NCI-H2107 treated with DMSO at 0.1 percent for 48 hours (cell line): ENCODE results near the gene PPARA.

Source experiments
- DNase-seq: peaks from one replicate; lab custom pipeline; 2025; ENCODE audit not compliant: unreplicated experiment; lab: John Stamatoyannopoulos, UW

The PPARA gene

DNA sequence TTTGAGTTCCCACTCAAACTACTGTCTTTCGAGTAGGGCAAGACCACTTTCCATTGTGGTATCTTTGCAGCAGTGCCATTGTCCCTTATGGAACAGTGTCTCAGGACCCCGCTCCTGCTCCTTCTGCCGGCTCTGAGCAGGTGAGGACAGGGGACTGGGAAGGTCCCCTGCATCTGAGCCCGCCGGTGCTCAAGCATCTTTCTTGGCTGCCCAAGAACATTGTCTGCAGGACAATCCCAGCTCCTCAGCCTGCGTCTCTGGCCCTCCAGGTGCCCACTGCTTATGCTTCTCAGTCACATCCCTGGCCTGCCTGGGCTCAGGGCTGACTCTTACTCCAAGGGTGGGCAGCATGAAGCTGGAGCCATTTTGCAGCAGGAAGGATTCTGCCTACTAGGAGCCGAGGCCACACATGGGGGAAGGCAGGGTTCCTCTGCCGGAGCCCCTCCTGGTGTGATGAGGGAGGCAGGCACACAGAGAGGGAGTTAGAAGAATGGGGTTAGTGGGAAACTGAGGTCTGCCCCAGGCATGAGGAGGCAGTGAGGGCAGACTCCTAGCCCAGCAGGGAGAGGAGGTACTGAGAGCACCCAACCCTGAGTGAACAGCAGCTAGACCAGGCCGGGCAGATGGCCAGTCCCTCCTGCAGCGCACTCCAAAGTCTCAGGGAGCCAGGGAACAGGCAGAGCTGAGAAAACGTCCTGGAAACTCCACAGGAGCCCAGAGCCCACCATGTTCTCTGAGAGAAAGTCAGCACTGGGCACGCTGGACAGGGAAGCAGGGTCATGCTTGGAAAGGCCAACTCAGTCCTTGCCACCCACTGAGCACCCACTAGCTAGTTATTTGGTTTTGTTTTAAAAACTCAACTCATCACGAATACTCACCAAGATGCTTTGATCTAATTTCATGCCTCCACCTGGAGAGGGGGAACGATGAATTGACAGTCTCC, 7.5 kb upstream of the PPARA start:
- DNase-seq: no peak

DNA sequence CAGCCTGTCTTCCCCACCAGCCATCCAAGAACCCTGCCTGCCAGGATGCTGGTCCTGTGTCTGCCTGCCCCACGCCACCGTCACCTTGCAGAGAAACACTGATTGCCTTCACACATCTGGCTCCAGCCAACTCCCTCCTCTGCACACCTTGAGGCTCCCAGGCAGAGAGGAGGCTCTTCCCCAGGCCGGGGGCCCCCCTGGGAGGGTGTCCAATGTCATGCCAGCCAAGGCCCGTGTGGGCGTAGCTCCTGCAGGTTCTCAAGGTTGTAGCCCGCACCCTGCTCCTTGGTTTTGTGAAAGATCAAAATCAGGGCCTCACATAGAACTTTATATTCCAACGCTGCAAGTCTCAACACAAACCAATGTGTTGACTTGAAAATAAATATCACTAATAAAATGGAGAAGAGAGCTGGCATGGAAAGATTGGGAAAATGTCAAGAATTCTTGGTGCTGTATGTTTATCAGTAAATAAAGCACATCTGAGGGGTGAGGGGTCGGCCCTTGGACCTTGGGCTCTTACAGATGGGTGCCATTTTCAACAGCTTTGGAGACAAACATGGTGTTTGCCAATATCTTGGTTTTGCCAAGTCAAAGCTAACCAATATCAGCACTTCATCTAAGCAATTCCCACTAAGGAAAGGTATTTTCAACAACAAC, 6.7 kb upstream of the PPARA start:
- DNase-seq: no peak

DNA sequence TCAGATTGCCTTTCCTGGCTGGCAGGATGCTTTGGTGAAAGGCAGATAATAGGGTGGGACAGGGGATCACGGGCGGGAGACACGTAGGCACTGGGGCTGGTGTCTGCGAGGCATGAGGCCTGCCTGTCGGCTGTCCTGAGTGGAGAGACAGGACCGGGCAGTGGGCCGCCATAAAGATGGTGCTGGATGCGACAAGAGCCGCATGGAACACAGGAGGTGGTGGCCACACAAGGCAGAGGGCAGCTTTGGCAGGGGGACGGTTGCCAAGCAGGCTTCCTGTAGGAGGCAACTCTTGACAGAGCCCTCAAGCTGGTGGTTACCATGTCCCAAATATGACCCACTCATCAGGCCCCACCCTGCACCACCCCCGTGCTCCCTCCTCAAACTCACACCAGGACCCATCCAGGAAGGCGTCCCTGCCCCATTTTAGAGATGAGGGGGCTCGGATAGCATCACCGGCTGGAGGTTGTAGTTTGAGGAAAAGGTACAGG, 4.9 kb upstream of the PPARA start:
- no peak for DNase-seq

DNA sequence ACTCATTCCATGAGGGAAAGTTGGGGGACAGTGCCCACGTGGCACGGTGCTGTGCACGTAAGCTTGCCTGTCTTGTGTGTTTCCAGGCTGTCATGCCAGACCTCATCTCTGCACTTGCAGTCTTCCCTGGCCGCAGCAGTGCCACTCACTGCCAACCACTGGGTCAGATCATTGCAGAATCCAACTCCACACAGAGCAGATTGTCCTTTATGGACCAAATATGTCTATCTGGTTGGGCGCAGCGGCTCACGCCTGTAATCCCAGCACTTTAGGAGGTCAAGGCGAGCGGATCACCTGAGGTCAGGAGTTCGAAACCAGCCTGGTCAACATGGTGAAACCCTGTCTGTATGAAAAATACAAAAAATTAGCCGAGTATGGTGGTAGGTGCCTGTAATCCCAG, 4.4 kb upstream of the PPARA start:
- no peak for DNase-seq

DNA sequence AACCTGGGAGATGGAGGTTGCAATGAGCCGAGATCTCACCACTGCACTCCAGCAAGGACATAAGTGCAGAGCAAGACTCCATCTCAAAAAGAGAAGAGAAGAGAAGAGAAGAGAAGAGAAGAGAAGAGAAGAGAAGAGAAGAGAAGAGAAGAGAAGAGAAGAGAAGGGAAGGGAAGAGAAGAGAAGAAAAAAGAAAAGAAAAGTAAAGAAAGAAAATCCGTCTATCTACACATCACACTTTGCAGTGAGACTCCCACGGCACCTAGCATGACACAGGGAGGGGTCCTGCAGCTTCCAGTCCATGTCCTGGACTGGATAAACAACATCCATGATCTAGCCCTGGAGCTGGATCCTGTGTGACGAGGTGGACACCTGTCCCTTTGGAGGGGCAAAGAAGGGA, 4.0 kb upstream of the PPARA start:
- DNase-seq: no peak

DNA sequence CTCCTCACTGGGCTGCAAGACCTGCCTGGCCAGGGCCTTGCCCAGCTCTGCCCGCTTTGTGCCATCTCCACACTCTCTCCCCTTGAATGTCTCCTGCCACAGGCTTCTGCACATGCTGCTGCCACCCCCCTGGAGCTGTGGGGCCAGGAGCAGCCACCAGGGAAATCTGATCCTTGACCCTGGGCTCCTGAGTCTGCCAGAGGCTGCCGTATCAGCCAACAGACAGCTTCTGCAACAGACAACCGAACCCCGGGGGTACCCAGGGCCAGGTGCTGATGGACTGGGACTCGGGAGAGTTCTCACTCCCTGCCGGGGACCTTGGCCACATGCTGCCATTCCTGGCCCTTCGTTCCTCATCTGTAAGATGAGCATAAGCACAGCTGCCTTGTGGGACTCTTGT, 3.3 kb upstream of the PPARA start:
- no peak for DNase-seq

DNA sequence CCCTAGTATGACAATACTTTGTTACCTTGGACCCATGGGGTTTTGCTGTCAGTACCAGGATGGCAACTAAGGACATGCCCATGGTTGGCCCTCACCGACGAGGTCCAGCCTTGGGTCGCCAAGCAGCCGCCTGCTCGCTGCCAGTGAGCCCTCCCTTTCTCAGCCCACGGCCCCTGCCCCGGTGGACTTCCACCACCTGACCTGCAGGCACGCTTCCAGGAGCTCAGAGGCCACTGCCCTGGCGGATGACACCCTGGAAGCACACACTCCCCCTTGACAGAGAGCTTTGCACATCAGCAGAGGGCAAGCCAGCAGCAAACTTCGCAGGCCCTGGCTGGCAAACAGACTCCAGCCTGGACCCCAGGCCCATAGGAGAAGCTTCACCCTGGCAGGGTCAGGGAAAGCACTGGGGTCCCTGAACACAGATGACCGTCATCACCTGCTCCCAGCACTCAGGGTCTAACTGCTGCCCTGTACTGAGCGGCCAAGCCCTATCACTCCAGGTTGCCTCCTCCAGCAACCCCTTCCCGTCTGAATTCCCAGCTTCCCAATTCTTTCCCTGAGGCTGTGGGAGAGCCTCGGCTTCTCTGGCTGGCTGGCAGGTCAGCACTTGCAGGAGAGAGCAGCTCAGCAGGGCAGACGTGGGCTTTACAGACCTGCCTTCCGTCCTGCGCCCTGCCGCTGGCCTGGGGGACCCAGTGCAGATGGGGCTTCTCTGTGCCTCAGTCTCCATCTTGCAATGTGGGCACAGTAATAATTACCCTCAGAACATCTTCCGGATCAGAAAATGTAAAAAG, 2.7 kb upstream of the PPARA start:
- no peak for DNase-seq

DNA sequence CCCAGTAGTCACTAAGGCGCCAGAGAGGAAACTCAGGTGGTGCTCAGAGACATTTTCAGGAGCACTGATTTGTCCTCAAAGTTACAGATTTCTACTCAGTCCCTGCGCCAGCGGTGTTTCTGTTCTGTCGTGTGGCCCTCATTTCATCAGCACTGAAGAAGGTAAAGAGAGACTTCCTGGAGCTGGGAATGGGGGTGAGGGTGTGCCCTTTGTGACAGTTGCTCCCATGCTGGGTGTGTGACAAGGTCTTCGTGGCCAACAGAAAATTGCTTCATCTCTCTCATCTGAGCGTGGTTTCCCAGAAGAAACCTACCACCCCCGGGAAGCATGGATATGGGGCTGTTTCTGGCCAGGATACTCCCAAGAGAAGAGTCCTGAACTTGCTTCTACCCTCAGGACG, 2.0 kb upstream of the PPARA start:
- DNase-seq: no peak

DNA sequence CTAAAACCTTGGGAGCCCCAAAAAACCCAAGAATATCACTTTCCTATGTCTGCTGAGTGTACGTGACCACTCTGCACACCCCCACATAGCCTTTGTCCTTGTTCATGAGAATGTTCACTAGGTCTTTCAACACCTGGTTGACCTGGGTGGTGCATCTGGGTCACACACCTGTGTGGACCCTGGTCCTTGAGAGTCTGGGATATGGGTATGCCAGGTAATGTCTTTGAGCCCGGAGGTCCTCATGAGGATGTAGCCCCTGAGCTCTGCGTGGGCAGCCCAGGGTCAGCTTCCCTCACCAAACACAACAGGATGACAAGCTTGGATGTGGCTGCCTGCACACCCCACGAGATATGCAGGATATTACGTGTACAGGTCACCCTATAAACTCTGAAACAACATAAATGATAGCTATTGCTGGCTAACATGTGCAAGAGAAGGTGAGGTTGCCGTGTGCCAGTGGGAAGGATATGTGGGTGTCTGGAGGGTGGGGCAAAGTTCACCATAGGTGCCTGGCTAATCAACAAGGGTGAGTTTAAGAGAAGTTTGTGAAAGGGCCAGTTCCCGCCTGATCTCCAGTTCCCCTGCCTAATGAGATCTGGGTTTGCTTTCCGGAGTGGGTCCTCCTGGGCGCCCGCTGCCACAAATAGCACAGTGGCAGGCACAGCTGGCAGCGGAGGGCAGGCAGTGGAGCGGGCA, 1.4 kb upstream of the PPARA start:
- DNase-seq: no peak

DNA sequence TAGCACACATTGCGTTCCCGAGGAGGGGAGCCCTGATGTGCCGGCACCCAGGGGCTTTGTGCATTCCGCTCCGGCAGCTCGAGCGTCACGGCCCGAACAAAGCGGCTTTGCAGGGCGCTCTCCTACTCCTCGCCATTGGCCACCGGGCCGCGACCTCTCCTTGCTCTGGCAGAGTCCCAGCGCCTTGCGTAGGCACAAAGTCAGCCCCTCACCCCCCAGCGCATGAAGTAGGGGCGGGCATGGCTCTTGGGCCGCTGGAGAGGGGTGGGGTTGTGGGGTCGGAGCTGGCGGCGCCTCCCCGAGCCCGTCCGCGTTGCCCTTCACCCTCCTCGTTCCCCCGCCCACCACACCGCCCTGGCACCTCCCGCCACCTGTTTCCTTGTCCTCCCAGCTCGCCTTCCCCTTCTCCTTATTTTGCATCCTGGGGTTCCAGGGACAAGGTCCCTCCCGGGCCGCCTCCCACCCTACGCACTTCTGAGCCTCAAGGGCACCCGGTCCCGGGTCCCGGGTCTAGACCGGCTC, 753 bp upstream of the PPARA start:
- DNase-seq: no peak

DNA sequence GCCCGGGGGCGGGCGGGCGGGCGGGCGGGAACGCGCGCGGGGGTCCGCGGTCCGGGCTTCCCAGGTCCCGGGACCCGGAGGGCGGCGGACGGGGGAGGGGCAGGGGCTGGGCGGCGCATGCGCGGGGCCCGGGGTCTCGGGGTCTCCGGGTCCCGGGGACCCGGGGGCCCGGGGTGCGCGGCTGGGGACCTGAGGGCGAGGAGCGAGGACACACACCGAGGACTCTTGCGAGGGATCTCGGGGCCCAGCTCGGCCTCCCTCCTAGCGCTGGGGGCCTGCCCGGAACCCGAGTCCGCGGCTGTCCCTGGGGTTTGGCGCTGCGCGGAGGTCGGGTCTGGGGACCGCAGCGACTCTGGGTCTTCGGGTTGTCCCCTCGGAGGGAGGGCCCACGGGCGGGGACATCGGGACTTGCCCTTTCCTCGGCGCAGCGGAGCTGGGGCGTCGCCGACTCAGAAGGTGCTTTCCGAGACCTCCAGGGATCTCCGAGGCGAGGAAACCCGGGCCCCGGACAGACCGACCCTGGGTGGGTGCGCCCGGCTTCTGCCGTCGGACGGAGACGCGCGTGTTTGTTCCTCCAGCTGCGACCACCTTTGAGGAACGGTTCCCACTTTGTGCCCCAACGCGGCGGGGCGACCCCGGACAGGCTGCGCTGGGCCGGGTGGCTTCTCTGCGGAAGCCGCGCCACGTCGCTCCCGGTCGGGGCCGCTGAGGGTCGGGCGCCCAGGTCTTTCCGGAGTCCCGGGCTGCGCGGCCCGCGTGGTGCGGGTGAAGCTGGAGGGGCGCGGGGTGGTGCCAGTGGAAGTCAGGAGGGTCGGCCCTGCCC, 540 bp downstream of the PPARA start:
- DNase-seq: no peak

DNA sequence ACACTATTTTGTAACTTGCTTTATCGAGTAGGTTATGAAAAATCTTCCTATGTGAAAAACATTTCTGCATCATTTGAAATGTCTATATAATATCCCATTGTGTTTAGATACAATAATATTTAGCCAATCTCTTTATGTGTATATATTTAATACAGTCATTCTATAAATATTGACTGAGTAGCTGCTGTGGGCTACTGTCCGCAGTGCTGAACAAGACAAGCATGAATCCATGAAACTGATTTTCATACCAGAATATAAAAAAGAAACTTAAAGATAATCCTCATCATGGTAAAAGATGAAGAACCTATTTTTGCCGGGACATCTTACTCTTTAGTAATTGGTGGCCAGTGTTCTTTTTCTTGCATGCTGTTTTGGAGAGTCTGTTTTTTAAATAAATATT, 3.6 kb downstream of the PPARA start:
- DNase-seq: no peak

DNA sequence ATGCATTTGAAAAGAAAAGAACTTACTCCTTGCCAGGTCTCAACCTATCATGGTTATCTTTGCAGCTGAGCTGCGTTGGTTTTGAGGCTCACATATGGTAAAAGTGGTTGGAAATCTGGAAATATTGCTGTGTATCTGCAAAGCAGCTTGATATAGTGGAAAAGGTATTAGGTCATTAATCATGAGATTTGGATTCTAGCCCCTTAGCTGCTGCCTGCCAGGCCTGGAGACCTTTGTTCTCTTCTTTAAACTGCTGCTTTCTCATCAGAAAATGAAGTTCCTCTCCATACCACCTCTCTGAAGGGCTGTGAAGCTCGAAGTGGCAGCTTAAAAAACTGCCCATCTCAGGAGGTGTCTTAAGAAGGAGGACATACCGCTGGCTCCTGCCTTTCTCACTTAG, 5.7 kb downstream of the PPARA start:
- no peak for DNase-seq

DNA sequence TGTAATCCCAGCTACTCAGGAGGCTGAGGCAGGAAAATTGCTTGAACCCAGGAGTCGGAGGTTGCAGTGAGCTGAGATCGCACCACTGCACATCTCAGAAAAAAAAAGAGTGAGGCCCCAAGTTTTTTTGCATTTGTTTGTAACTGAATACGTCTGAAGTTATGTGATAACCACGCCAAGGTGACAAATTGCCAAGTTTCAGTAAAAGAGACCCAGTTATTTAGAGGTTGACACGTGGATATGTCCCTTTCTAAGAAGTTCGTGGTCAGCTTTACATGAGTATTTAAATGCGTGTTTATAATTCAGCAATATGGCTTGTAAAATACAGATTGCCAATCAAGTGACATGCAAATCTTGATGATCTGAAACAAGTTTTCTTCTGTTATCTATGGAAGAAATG, 8.0 kb downstream of the PPARA start:
- no peak for DNase-seq

DNA sequence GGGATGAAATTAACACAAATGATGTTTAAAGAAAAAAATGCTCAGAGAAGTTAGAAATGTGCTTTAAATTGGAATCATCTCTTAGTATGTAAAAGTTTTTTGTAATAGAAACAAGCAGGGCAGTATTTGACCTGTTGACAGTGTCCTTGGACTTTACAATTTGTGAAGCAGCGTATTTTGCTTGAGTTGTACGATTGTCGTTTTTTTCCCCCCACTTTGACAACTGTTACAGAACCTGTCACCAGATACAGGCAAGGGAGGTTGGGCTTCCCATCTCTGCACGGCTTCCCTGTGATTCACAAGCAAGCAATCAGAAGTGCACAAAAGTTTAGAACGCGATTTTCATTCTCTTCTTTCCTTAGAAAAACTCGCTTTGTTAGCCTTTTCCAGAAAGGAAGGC, 8.9 kb downstream of the PPARA start:
- no peak for DNase-seq

DNA sequence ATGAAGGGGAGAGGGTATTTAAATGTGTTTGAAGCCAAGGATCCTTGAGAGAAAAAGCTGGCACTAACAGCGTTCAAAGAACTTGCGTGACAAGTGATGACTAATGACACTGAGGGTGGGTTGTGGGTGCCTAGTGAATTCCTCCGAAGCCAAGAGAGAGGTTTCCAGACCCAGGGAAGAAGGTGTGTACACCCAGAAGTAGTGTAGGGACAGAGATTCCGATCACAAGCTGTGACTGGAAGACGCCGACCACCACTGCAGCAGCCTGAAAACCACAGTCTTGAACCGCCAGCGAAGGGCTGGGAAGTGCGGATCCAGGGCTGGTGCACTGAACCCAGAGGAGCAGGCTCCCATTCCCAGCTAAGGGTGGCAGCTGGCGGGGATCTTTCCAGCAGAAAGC, 9.5 kb downstream of the PPARA start:
- DNase-seq: no peak

DNA sequence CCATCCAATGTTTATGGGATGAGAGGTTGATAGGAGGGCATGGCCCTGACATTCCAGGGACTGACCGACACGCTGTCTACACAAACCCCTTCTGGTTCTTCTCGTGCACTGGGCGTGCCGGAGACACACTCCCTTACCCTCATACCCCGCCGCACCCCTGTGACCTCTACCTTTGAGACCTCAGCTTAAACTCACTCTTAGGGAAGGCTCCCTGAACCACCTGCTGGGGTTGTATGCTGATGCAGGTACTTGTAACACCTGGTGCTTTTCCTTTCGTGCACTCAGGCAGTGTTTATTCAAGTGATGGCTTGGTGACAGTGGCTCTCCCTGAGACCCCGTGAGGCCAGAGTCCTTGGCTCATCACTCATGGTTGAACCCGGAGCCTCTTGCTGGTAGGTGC, 12.0 kb downstream of the PPARA start:
- no peak for DNase-seq

DNA sequence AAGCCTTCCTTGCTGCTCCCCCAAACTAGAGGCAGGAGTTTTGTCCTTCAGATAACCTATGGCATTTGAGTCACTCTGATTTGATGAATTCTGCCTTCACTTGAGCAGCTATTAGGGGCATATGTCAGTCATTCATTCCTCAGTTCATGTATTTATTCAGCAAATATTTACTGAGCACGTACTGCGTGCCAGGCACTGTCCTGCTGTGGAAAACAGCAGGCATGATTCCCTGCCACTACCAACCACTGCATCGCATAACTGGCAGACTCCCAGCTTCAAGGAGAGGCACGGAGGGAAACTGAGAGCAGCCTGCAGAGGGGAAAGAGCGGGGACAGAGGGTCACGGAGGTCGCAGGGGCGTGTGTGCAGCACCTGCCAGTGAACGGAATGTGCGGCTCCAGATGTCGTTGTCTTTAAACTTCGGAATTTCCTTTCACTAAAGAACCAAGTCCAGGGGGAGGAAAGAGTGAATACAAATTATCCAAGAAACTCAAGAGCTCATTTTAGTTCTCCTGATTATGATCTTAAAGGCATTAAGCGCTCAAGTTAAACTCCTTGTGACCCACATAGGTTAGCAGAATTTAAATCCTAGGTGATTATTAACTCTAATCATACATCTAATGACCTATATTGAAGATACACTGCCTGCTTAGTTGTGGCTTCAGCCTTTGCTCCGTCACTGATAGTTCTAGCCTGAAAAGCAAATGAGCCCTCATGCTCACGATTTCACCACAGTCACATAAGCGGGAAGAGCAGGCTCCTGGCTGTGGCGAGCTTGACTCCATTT, 12.6 kb downstream of the PPARA start:
- DNase-seq: no peak

DNA sequence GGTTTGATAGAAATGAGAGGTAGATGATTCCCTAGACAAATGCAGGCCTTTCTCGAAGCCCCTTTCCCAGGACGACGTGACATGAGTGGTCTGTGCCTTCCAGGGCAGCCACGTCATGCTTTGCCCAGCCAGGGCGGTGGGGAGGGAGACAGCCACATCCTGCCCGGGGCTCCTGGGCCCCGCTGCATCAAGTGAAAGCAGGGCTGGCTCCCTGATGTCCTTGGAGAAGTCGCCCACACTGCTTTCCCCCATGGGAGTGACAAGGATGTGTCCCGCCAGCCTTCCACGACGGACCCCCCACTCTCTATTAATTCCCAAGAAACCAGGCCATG, 13.2 kb downstream of the PPARA start:
- DNase-seq: no peak
